ENCODE data around the gene ELOVL5. TPM values are rescaled to one million over a fixed set of nuclear protein-coding genes. Genes with fewer than 3 reads are reported as not detected.
"Not testable (repeated sequence)": the region's sequence is repeated elsewhere in the genome, so short reads cannot be mapped to it uniquely, and the experiment has no call there.

The ELOVL5 gene
- total and polyA plus RNA-seq, 2 donors, result 62.8 to 75.6 TPM

DNA sequence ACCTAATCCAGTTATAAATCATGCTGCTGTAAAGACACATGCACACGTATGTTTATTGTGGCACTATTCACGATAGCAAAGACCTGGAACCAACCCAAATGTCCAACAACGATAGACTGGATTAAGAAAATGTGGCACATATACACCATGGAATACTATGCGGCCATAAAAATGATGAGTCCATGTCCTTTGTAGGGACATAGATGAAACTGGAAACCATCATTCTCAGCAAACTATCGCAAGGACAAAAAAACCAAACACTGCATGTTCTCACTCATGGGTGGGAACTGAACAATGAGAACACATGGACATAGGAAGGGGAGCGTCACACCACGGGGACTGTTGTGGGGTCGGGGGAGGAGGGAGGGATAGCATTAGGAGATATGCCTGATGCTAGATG is 31.5 kb downstream of the ELOVL5 start:
- H3K4me3 ChIP-seq (ENCODE audit: low read length in 2 of 2); H3K27me3 ChIP-seq (ENCODE audit: control insufficient read depth in 2 of 2, insufficient read depth in 1 of 2, low read length in 1 of 2); DNase-seq (ENCODE audit: low read depth in 6 of 9, low spot score in 9 of 9); H3K36me3 ChIP-seq (ENCODE audit: control insufficient read depth in 2 of 2, insufficient read depth in 2 of 2, low read length in 1 of 2); H3K9me3 ChIP-seq (ENCODE audit: control insufficient read depth in 2 of 2, insufficient read depth in 1 of 2, low read length in 1 of 2); H3K27ac ChIP-seq (ENCODE audit: low read depth in 1 of 2, low read length in 1 of 2): not testable (repeated sequence)
- WGBS, result 95% methylated on average over 8 of the region's 8 CpGs
- peaks cover 21 to 33% of the 10 kb centered on the region in 2 donors for H3K4me1 ChIP-seq (ENCODE audit: control insufficient read depth in 2 of 2, insufficient read depth in 2 of 2, low read length in 2 of 2)

DNA sequence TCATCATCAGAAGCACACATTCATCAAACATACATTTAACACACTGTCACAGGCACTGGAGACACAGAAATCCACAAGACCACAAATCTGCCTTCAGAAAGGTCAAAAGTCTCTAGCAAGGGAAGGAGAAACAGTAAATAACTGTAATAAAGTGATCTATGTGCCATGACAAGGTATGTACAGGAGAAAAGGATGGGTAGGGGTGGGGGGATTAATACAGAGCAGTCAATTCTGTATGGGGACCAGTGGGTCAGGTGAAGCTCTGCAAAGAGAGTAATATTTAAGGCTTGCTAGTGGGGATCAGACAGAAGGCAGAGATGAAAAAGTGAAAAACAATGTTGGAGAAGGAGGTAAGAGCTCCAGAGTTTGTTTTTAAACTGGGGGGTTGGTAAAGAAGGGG is 32.6 kb downstream of the ELOVL5 start:
- Histone ChIP-seq H3K27ac (ENCODE audit: low read depth in 1 of 2, low read length in 1 of 2) (peak overlapping the region; percentile 34 to 74), H3K9me3 (ENCODE audit: control insufficient read depth in 2 of 2, insufficient read depth in 1 of 2, low read length in 1 of 2) (no peaks in the 10 kb centered on the region), H3K27me3 (ENCODE audit: control insufficient read depth in 2 of 2, insufficient read depth in 1 of 2, low read length in 1 of 2) (no peaks in the 10 kb centered on the region), H3K36me3 (ENCODE audit: control insufficient read depth in 2 of 2, insufficient read depth in 2 of 2, low read length in 1 of 2) (peaks cover 0 to 4% of the 10 kb centered on the region in 2 donors), H3K4me3 (ENCODE audit: low read length in 2 of 2) (no peak overlapping the region), H3K4me1 (ENCODE audit: control insufficient read depth in 2 of 2, insufficient read depth in 2 of 2, low read length in 2 of 2) (peaks cover 28 to 39% of the 10 kb centered on the region in 2 donors)
- DNase-seq (ENCODE audit: low read depth in 6 of 9, low spot score in 9 of 9), result no peak

GRCh38 chr6:53315086-53315724 is 33.5 kb downstream of the ELOVL5 start:
- peaks cover 31 to 48% of the 10 kb centered on the region in 2 donors for H3K4me1 ChIP-seq (ENCODE audit: control insufficient read depth in 2 of 2, insufficient read depth in 2 of 2, low read length in 2 of 2)

GRCh38 chr6:53313784-53314400 is 34.9 kb downstream of the ELOVL5 start:
- Histone ChIP-seq H3K36me3 (ENCODE audit: control insufficient read depth in 2 of 2, insufficient read depth in 2 of 2, low read length in 1 of 2) (no peaks in the 10 kb centered on the region), H3K4me1 (ENCODE audit: control insufficient read depth in 2 of 2, insufficient read depth in 2 of 2, low read length in 2 of 2) (peaks cover 41 to 61% of the 10 kb centered on the region in 2 donors), H3K27ac (ENCODE audit: low read depth in 1 of 2, low read length in 1 of 2) (peak overlapping the region in 1 of 2 donors; percentile 94), H3K27me3 (ENCODE audit: control insufficient read depth in 2 of 2, insufficient read depth in 1 of 2, low read length in 1 of 2) (no peaks in the 10 kb centered on the region), H3K9me3 (ENCODE audit: control insufficient read depth in 2 of 2, insufficient read depth in 1 of 2, low read length in 1 of 2) (no peaks in the 10 kb centered on the region), H3K4me3 (ENCODE audit: low read length in 2 of 2) (no peak overlapping the region)
- WGBS, result 50% methylated on average over 4 of the region's 4 CpGs
- DNase-seq (ENCODE audit: low read depth in 6 of 9, low spot score in 9 of 9), result no peak

More at GRCh38 chr6:53315086-53315724, 33.5 kb downstream of the ELOVL5 start:
- WGBS, result 90% methylated on average over 3 of the region's 3 CpGs
- no peaks in the 10 kb centered on the region for H3K36me3 ChIP-seq (ENCODE audit: control insufficient read depth in 2 of 2, insufficient read depth in 2 of 2, low read length in 1 of 2)
- H3K27ac ChIP-seq (ENCODE audit: low read depth in 1 of 2, low read length in 1 of 2), result no peak overlapping the region
- H3K9me3 ChIP-seq (ENCODE audit: control insufficient read depth in 2 of 2, insufficient read depth in 1 of 2, low read length in 1 of 2), result no peaks in the 10 kb centered on the region
- H3K27me3 ChIP-seq (ENCODE audit: control insufficient read depth in 2 of 2, insufficient read depth in 1 of 2, low read length in 1 of 2), result no peaks in the 10 kb centered on the region
- no peak for DNase-seq (ENCODE audit: low read depth in 6 of 9, low spot score in 9 of 9)
- no peak overlapping the region for H3K4me3 ChIP-seq (ENCODE audit: low read length in 2 of 2)

DNA sequence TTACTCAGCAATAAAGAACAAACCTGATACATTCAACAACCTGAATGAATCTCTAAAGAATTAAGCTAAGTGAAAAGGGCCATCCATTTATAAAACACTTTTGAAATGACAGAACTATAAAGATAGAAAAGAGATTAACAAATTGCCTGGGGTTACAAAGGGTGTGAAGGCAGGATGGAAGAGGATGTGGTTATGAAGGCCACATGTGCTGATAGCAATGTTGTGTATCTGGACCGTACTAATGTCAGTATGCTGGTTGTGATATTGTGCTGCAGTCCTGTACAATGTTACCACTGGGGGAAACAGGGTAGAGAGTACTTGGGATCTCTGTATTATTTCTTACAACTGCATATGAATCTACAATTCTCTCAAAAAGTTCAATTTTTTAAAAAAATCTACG is 36.4 kb downstream of the ELOVL5 start:
- Histone ChIP-seq H3K27ac (ENCODE audit: low read depth in 1 of 2, low read length in 1 of 2) (peak overlapping the region; percentile 15 to 94), H3K4me3 (ENCODE audit: low read length in 2 of 2) (peak overlapping the region in 1 of 2 donors; percentile 6), H3K36me3 (ENCODE audit: control insufficient read depth in 2 of 2, insufficient read depth in 2 of 2, low read length in 1 of 2) (no peaks in the 10 kb centered on the region), H3K4me1 (ENCODE audit: control insufficient read depth in 2 of 2, insufficient read depth in 2 of 2, low read length in 2 of 2) (peaks cover 52 to 74% of the 10 kb centered on the region in 2 donors), H3K27me3 (ENCODE audit: control insufficient read depth in 2 of 2, insufficient read depth in 1 of 2, low read length in 1 of 2) (no peaks in the 10 kb centered on the region), H3K9me3 (ENCODE audit: control insufficient read depth in 2 of 2, insufficient read depth in 1 of 2, low read length in 1 of 2) (no peaks in the 10 kb centered on the region)
- DNase-seq (ENCODE audit: low read depth in 6 of 9, low spot score in 9 of 9), result no peak
- 20% methylated on average over 2 of the region's 2 CpGs for WGBS

DNA sequence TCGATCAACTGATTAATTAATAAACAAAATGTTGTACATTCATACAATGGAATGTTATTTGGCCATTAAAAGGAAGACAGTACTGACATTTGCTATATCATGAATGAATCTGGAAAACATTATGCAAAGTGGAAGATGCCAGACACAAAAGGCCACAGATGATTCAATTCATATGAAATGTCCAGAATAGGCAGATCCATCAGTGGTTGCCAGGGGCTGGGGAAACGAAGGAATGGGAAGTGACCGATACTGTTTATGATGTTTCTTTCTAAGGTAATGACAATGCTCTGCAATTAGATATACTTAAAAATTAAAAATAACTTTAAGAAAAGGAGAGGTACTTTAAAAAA is 37.2 kb downstream of the ELOVL5 start:
- H3K4me3 ChIP-seq (ENCODE audit: low read length in 2 of 2), result no peak overlapping the region
- no peaks in the 10 kb centered on the region for H3K27me3 ChIP-seq (ENCODE audit: control insufficient read depth in 2 of 2, insufficient read depth in 1 of 2, low read length in 1 of 2)
- peak overlapping the region; percentile 62 to 94 for H3K27ac ChIP-seq (ENCODE audit: low read depth in 1 of 2, low read length in 1 of 2)
- WGBS, result 90% methylated on average over 3 of the region's 3 CpGs
- no peaks in the 10 kb centered on the region for H3K9me3 ChIP-seq (ENCODE audit: control insufficient read depth in 2 of 2, insufficient read depth in 1 of 2, low read length in 1 of 2)
- H3K4me1 ChIP-seq (ENCODE audit: control insufficient read depth in 2 of 2, insufficient read depth in 2 of 2, low read length in 2 of 2), result peaks cover 58 to 80% of the 10 kb centered on the region in 2 donors
- H3K36me3 ChIP-seq (ENCODE audit: control insufficient read depth in 2 of 2, insufficient read depth in 2 of 2, low read length in 1 of 2), result no peaks in the 10 kb centered on the region
- no peak for DNase-seq (ENCODE audit: low read depth in 6 of 9, low spot score in 9 of 9)

GRCh38 chr6:53310771-53311585 is 37.8 kb downstream of the ELOVL5 start:
- H3K9me3 ChIP-seq (ENCODE audit: control insufficient read depth in 2 of 2, insufficient read depth in 1 of 2, low read length in 1 of 2), result no peaks in the 10 kb centered on the region
- peak in 1 of 9 donors; percentile 83 for DNase-seq (ENCODE audit: low read depth in 6 of 9, low spot score in 9 of 9)
- H3K4me3 ChIP-seq (ENCODE audit: low read length in 2 of 2), result peak overlapping the region; percentile 39 to 45
- no peaks in the 10 kb centered on the region for H3K27me3 ChIP-seq (ENCODE audit: control insufficient read depth in 2 of 2, insufficient read depth in 1 of 2, low read length in 1 of 2)
- 13% methylated on average over 6 of the region's 6 CpGs for WGBS
- no peaks in the 10 kb centered on the region for H3K36me3 ChIP-seq (ENCODE audit: control insufficient read depth in 2 of 2, insufficient read depth in 2 of 2, low read length in 1 of 2)
- H3K4me1 ChIP-seq (ENCODE audit: control insufficient read depth in 2 of 2, insufficient read depth in 2 of 2, low read length in 2 of 2), result peaks cover 53 to 74% of the 10 kb centered on the region in 2 donors
- peak overlapping the region; percentile 88 to 94 for H3K27ac ChIP-seq (ENCODE audit: low read depth in 1 of 2, low read length in 1 of 2)

GRCh38 chr6:53309901-53310300 is 38.8 kb downstream of the ELOVL5 start:
- WGBS, result 12% methylated on average over 4 of the region's 4 CpGs
- Histone ChIP-seq H3K4me3 (ENCODE audit: low read length in 2 of 2) (peak overlapping the region; percentile 39 to 45), H3K9me3 (ENCODE audit: control insufficient read depth in 2 of 2, insufficient read depth in 1 of 2, low read length in 1 of 2) (no peaks in the 10 kb centered on the region), H3K27me3 (ENCODE audit: control insufficient read depth in 2 of 2, insufficient read depth in 1 of 2, low read length in 1 of 2) (no peaks in the 10 kb centered on the region), H3K27ac (ENCODE audit: low read depth in 1 of 2, low read length in 1 of 2) (peak overlapping the region; percentile 64 to 94), H3K36me3 (ENCODE audit: control insufficient read depth in 2 of 2, insufficient read depth in 2 of 2, low read length in 1 of 2) (no peaks in the 10 kb centered on the region), H3K4me1 (ENCODE audit: control insufficient read depth in 2 of 2, insufficient read depth in 2 of 2, low read length in 2 of 2) (peaks cover 48 to 65% of the 10 kb centered on the region in 2 donors)
- DNase-seq (ENCODE audit: low read depth in 6 of 9, low spot score in 9 of 9), result no peak
